Hypothalamus (tissue), 51 donors: ENCODE results near the gene SERTAD4.
"Not testable (repeated sequence)": the region's sequence is repeated elsewhere in the genome, so short reads cannot be mapped to it uniquely, and the experiment has no call there.

ENCODE experiments used
- DNase-seq, 51 donors: peaks; one replicate each; lab custom pipeline; 2025; lab: John Stamatoyannopoulos, UW

Gene SERTAD4

DNA sequence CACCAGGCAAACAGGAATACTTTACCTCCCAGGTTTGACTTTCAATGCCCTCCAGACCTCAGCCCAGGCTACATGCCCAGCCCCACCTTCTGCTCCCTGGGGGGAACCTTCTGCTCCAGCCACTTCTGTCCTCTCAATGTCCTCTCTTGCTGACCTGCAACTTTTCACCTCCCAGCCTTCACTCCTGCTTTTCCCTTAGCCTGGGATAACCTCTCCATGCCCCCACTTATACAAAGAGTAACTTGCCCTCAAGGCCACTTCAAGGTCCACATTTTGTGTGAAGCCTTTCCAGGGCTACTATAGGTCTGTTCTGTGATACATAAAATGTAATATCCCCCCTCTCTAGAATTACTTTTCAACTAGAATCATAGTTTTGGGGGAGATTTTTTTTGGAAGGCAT lies 21.7 kb downstream of the SERTAD4 start:
- no peak for DNase-seq

DNA sequence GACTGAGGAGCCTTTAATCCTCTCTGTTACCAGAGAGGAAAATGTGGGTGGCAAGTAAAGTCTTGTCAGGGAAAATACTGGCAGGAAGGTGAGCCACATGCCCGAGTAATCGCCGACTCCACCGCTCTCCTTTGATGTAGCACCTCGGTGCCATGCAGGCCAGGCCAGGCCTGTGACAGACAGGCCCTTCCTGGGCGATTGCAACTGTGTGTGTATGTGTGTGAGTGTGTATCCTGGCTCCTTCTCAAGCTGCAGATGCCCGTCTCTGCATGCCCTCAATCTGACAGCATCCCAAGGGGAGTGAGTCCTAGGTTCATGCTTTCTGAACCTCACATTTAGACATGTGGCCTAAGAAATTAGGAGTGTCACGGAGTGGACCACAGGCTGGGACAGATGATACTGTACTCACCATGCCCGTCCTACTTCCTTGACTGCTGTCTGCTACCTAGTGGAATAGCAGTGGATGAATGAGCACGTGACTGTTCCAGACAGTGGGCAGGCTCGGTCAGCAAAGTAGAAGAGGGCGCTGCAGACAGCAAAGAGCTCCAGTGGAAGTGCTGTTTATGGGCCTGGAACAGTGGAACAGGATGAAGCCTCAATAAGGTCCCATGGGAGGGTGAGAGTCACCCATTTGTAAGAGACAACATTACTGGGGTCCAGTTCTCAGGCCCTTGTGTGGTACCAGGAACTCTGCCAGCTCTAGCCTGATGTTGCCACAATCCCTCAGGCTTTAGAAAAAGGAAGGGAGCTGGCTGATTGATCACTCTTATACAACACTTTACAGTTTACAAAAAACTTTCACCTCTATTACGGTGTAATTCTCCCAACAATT lies 25.3 kb downstream of the SERTAD4 start:
- DNase-seq: no peak

DNA sequence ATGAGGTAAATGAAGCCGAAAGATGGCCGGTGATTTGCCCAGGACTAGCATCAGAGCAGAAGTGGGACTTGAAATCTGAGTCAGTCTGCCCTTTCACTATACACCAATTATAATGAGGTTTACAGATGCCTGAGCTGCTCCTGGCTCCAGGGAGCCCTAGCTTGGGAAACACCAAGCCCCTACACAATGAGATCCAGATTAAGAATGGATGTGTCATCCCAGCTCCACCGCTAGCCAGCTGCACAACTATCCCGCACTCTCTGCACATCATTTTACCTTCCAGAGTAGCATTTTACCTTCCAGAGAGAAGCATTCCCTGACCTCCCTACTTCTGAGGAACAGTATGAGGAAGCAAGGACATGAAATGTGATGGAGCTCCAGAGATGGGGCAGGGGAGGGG lies 27.0 kb downstream of the SERTAD4 start:
- no peak for DNase-seq

DNA sequence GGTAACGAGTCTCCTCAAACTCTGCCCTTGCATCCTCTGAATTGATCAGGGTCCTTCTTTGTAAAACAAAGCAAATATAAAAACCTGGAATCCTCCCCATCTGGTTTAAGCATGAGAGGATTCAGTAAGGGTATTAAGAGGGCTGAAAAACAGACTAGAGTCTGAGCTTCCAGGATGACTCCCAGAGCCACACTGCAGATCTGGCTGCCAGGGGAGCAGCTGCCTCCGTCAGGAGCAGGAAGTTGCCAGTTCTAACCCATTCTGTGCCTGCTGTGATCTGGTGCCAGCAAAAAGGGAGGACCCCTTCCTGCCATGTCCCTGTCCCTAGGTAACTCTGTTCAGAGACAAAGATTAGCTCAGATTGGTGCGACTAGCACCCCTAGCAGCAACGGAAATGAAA lies 27.5 kb downstream of the SERTAD4 start:
- DNase-seq: no peak

DNA sequence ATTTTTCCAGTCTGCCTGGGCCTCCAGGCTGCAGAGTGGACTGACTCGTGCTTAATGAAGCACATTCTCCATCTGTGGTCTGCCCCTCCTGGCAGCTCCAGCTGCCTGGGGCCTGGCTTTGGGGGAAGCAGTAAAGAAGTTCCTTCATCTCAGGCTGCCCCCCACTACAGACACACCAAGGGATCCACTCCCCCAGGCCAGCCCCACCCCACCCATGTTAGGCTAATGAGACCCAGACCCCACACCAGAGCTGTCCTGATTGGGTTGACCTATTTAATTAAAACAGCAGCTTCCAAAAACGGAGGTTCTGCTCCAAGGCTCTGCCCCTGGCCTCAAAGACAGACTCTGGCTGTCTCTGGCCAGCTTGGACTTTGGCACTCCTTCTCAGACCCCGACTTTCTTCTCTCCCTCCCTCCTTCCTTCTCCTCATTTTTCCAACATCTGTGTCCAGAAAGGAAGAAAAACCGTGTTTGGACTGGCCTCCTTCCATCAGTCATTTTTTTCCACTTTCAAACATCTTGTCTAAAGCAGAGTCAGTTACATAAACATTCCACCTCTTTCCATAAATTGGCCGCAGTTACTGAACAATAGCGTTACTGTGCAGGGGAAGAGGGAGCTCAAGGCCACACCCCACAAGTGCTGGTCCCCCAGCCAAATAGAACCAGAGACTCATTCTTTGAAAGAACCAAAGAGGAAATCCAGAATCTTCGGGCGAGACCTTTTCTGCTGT lies 29.7 kb downstream of the SERTAD4 start:
- no peak for DNase-seq

DNA sequence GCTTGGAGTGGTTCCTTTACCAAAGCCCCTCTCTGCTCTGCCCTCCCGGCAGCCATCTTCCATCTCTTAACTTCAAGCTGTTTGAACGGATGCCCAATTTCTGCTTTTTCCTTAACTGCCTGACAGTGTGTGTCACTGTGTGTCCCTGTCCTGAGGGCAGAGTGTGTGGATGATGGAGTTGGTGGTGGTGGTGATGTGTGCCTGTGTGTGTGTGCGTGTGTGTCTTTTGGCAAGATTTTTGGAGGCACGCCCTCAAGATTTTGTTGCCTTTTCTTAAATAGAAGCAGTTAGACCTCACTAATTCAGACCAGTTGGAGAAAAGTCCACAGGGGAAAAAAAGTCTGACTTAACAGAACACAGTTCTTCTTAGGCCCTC lies 30.3 kb downstream of the SERTAD4 start:
- no peak for DNase-seq

DNA sequence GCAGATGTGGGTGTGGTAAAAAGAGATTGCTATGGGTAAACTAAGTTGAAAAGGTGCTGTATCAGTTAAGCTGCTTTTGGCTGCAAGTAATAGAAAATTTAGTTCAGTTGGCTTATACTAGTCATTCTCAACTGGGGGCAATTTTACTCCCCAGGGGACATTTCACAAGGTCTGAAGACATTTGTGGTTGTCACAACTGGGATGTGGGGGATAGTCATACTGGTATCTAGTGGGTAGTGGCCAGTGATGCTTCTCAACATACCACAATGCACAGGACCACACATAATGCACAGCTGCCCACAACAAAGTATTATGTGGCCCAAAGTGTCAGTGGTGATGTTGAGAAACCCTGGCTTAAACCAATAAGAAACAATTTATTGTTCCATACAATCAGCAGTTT lies 31.4 kb downstream of the SERTAD4 start:
- DNase-seq: no peak

DNA sequence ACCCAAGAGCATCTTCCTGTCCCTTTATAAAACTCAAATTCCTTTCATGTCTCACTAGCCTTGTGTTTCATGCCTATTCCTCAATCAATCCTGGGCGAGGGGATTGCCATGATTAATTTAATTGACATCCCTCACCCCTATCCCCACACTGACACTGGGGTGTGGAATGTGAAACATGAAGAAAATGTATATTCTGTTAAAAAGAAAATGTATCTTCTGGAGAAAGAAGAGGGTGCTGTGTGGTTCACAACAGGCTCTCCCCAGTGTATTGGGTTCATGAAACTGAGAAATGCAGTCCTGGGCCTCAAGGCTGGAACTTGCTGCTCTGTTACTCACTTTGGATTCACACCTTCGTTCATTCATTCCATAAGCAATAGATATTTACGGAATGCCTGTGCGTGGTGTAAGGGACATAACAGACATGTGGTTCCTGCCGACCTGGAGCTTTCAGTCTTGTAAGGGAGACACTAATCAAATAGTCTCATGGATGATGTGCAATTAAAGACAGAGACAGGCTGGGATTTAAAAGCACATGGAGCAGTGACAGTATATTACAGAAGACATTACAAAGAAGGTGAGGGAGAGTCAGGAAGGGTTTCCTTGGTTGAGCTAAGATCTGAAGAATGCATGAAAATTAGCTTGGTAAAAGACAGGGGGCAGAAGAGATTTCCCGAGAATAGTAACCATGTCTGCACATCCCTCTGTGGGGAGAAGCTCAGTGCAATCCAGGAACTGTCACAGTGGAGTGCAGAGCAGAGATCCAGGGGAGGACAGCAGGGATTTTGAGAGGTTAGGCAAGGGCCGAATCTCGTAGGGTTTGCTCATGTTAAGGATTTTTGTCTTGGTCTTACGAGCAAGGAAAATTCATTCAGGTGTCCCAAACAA lies 32.1 kb downstream of the SERTAD4 start:
- DNase-seq: no peak

DNA sequence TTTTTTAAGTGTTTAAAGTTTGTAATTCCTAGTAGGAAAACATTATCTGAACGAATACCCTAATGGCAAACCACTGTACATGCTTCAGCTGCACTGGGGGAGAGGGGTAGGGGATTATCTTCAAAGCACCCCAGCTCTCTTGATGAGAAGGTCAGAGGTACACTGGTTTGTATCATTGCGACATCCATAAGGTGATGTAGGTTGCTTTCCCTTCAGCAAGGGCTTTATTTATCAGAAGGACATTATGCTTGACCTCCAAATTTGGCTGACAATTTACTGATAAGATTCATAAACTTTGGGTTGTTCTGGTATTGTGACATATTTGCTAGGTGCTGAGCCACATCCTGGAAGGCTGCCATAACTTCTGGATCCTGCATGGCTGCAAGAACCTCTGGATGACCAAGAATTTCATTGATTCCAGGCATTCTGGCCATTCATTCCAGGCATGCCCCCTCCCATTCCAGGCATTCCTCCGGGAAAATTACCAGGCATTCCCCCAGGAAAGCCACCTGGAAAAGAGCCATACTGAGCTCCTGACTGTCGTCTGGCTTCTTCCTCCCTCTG lies 32.9 kb downstream of the SERTAD4 start:
- not testable (repeated sequence) for DNase-seq

DNA sequence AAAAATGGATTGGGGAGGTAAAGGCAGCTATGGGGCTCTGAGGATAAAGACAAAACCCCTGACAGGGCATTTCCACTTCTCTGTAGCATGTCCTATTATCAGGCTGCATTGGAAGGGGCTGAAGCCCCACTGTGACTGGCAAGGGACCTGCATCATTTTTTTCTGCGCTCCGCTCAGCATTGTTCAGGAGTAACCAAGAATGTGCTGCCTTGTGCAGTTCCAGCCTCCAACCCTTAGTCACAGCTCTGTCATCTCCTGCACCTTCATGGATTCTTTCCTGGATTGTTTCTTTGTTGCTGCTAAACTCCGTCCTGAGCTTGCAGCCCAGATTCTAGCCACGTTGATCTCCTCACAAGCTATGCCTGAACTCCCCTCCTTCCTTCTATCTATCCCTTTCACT lies 37.4 kb downstream of the SERTAD4 start:
- DNase-seq: no peak

DNA sequence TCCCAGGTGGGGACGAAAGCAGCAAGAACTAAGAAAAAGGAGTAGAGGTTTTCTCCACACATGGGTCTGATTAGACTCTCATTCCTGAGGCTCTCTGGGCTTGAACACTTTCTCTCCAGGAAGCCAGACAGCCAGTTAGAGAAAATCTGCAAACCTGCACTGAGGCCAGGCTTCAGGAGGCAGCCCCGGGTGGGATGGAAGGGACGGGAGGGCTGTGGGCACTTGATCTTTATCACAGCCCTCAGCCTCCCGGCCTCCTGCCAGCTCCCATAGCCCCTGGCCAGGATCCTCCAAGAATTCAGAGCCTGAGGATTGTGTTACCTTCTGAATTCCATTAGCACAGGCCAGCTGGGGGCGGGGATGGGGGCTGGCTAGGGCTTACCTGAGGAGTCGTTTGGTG lies 40.1 kb downstream of the SERTAD4 start:
- DNase-seq: no peak

DNA sequence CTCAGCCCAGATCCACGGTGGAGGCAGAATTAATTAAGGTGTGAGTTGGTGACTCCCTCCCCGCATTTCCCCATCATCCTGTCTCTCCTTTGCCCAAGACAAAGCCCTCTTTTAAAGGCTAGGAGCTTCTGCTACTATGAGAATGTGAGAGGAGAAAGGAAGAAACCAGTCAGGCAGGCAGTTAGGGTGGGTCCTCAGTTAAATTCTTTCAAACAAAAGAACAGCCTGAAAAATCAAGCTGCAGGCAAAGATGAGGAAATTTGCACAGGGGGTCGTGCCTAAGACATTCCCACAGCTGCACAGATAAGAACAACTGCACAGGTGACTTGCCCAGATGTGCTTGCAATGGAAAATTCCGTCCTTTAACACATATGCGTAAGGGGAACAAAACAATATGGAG lies 47.6 kb downstream of the SERTAD4 start:
- no peak for DNase-seq

DNA sequence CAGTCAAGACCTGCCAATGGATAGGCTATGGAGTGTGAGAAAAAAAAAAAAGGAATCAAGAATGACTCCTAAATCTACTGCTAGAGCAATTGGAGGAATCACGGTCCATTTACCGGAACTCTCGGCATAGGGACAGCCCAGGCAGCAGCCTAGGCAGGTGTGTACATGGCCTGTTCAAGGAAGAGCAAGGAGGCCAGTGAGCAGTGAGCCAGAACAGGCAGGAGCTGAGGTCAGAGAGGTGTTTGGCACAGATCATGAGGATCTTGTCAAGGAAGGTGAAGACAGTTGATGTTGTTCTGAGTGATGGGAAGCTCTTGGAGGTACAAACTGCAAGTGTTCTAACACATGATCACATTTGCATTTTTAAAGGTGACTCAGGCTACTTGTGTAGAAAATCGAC lies 55.5 kb downstream of the SERTAD4 start:
- no peak for DNase-seq

DNA sequence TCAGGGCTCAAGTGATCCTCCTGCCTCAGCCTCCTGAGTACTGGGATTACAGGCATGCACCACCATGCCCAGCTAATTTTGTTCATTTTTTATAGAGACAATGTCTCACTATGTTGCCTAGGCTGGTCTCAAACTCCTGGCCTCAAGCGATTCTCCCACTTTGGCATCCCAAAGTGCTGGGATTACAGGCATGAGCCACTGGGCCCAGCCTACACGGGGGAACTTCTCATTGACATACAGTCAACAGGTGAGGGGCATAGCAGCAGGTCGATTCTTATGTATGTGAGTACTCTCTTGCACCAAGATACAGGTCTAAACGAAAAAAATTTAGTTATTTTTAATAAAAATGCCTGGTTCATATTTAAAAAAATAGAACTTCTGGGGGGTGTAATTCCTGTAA lies 56.7 kb downstream of the SERTAD4 start:
- no peak for DNase-seq

DNA sequence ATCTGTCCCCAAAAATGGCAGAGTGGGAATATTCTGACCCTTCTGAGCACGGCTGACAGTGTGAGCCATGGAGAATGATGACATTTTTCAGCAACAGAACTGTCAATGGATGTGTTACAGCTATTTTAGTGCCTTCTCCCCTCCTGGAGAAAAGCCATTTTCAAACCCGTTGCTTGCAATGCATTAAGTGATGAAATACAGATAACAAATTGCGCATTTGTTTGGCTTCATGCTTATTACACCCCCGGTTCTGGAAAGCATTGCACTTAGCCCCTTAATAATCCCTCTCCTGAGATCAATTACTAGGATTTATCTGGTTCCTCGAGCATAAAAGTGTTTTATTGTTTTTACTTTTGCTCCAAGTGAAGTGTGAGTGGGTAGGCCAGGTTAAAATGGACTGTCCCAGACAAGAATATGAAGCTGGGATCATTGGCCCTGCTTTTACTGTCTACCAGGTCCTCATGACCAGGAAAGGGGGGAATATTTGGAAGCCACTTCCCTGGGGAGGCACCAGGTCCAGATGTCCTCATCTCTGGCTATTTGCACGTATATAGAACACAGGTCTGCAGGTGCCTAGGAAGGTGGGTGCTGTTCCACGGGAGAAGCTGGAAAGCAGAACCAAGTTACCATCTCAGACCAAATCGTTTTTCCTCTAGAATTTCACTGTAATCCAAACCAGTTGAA lies 58.6 kb downstream of the SERTAD4 start:
- DNase-seq: no peak

DNA sequence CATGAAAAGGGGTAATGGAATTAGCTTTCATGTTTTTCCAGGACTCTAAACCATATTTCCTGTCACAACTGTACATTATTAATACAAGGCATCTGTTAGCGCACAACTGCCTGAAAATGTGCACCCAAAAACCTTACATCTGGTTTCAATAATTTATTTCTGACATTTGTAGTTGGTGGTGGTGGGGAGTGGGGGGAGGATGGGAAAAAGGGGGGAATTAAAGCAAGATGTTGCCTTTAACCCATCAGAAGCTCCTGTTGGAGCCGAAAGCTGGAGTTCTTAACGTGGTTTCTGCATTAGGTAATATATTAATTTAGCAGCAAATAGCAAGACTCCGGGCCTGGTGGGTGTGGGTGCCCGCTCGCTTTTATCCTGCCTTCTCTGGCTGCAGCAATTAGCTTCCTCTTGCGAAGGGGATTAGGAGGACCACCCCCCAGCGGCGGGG lies 59.2 kb downstream of the SERTAD4 start:
- no peak for DNase-seq

DNA sequence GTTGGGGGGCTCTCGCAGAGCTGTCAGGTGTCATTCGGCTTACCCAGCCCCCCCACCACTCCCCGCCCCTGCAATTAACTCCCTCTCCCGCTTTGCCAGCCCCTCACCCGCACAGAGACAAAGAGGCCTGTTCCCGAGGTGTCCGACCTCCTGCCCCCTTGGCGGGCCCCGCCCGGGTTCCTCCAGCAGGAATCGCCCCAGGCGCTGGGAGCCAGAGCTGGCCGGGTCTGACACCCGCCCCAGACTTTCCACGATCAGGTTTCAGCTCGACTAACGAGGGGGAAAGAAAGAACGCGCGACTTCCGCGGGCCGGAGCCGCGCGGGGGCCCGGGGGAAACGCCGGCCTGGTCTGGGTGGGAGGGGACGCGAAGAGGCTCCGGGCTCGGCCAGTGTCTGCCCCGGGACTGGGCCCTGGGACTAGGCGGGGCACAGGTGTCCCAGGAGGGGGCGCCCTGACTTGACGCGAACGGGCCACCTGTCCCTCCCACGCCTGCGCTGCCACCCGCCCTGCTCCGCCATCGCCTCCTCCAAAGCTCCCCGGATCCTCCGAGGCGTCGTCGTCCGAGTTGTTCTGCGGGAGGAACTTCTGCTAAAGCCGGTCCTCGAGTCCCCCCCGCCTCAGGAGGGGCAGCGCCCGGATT lies 59.8 kb downstream of the SERTAD4 start:
- DNase-seq: peak in 19 of 51 donors; percentile 2 to 43 (median 10)

DNA sequence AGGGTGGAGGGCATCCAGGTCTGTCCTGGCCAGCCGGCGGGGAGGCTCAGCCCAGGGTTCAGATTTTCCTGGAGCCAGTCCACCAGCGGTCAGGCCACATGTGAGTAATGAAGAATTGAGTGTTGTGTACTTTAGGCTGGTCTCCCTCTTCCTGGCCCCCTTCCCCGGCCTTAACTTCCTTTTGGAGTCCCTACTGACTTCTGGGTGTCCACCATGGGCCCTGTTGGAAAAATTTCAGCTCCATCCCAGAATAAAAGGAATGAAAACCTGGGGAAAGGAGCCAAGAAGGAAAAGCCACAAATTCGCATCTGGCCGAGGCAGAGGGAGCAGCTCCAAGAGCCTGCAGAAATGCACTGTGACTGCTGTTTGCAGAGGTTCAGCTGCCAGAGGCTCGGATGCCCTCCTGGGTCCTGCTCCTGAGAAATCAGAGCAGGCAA lies 60.6 kb downstream of the SERTAD4 start:
- peak in 2 of 51 donors; percentile 12 to 16 for DNase-seq

DNA sequence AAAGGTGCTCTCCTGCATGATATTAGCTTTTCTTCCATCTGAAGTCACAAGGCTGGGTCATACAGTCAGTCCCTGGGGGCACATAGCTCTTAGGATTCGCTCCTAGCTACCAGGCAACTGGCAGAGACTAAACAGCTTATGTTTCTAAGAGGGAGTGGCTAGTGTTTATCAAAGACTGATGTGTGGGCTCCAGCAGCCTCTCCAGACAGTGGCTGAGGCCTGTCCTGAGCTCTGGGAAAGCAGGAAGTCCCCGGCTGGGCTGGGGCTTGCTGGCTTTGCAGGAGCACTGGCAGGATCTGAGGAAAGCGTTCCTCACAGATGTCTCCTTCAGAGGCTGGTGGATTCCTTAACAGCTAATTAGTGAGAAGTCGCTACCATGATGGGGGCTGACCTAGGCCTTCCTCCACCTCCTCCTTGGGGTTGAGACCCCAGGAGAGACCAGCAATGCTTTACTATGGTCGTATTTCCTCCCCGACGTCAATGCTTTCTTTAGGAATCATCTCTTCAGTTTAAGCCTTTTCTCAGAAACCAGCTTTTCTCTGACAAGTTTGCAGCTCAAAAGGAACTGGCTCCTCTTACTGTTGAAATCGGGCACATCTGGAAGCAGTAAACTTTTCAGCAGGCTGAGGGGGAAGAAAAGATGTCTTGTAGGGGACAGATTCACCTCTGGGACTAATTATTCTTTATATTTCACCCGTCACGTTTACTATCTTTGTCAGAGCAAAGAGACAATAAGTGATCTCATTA lies 62.6 kb downstream of the SERTAD4 start:
- DNase-seq: no peak
